ENCODE data around the gene ARMC5.

DNA sequence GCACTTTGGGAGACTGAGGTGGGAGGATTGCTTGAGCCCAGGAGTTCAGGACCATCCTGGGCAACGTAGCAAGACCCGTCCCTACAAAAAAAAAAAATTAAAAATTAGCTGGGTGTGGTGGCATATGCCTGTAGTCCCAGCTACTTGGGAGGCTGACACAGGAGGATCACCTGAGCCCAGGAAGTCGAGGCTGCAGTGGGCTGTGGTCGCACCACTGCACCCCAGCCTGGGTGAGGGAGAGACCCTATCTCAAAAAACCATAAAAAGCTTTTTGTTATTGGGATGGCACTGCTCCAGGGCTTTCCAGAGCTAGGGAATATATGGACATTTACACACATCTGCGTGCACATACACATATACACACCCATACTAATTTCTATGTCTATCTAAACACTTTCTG is 8.1 kb upstream of the ARMC5 start:
- TF ChIP-seq, protein P1, sequence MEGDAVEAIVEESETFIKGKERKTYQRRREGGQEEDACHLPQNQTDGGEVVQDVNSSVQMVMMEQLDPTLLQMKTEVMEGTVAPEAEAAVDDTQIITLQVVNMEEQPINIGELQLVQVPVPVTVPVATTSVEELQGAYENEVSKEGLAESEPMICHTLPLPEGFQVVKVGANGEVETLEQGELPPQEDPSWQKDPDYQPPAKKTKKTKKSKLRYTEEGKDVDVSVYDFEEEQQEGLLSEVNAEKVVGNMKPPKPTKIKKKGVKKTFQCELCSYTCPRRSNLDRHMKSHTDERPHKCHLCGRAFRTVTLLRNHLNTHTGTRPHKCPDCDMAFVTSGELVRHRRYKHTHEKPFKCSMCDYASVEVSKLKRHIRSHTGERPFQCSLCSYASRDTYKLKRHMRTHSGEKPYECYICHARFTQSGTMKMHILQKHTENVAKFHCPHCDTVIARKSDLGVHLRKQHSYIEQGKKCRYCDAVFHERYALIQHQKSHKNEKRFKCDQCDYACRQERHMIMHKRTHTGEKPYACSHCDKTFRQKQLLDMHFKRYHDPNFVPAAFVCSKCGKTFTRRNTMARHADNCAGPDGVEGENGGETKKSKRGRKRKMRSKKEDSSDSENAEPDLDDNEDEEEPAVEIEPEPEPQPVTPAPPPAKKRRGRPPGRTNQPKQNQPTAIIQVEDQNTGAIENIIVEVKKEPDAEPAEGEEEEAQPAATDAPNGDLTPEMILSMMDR (IDR thresholded peaks at IDR 0.05), result no peak
- no peak for TF ChIP-seq POLR2A (IDR thresholded peaks at IDR 0.05)

Data from adrenal gland (tissue), 5 donors.